OCI-M2 (cell line): ENCODE data around the gene PCMT1.
"Not testable (repeated sequence)": the region's sequence is repeated elsewhere in the genome, so short reads cannot be mapped to it uniquely, and the experiment has no call there.

Experiments
- DNase-seq: peaks from one replicate; lab custom pipeline; 2025; ENCODE audit not compliant: unreplicated experiment; lab: John Stamatoyannopoulos, UW

PCMT1 gene

DNA sequence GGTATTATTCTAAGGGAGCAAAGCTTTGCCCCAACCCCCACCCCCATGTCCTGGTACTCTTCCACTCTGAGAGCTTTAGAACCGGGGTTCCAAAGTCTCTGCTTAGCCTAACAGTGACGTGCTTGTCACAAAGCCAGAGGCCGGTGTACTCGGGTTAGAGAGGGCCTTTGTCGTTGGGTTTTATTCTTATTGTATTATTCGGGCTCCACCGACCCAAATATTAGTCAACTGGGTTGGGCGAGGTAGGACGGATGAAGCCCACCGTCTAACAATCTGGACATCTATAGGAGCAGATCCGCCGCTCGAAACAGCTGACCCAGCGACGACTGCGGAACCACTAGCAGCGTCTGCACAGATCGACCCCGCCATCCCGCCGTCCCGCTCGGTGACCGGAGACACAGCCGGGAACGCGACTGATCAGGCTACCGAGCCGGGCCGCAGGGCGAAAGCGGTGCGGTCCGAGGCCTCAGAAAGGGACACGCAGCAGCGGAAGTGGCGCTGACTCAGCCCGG lies 403 bp upstream of the PCMT1 start:
- DNase-seq = not testable (repeated sequence)

DNA sequence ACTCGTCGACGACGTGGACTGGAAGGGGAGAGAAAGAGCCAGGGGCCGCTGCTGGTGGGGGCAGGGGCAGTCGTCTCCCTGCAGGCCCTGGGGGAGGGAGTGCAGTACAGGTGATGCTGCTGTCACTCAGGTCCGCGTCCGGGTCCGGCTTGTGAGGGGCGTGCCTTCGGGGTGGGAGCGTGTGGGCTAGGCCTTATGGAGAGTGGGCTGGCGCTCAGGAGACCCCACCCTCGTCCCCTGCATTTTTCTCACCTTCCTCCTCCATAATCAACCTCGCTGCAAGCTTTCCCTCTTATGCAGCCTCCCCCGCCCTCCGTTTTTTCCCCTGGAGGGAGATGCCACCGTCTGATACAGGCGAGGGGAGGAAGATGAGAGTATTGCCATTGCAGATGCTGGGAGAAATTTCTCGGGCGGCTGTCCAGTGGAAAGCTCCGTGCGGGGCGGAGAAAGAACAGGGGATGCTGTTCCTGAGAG lies 632 bp downstream of the PCMT1 start:
- no peak for DNase-seq

DNA sequence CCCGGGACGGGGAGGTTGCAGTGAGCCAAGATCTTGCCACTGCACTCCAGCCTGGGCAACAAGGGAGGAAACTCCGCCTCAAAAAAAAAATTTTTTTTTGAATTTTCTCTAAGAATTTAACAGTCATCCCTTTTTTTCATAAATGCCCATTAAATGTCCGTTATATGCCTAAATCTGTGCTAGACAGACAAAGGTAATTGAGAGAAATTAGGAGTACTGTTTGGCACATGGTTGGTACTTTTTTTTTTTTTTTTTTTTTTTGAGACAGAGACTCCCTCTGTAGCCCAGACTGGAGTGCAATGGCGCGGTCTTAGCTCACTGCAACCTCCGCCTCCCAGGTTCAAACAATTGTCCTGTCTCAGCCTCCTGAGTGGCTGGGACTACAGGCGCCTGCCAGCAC lies 1.7 kb downstream of the PCMT1 start:
- DNase-seq = no peak

DNA sequence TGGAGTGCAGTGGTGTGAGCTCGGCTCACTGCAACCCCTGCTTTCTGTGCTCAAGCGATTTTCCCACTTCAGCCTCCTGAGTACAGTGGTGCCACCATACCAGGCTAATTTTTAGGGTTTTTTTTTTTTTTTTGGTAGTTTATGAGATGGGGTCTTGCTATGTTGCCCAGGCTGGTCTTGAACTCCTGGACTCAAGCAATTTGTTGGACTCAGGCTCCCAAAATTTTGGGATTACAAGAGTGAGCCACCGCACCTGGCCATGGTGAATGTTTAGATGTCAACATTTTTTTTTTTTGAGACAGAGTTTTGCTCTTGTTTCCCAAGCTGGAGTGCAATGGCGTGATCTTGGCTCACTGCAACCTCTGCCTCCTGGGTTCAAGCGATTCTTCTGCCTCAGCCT lies 2.4 kb downstream of the PCMT1 start:
- DNase-seq = not testable (repeated sequence)

DNA sequence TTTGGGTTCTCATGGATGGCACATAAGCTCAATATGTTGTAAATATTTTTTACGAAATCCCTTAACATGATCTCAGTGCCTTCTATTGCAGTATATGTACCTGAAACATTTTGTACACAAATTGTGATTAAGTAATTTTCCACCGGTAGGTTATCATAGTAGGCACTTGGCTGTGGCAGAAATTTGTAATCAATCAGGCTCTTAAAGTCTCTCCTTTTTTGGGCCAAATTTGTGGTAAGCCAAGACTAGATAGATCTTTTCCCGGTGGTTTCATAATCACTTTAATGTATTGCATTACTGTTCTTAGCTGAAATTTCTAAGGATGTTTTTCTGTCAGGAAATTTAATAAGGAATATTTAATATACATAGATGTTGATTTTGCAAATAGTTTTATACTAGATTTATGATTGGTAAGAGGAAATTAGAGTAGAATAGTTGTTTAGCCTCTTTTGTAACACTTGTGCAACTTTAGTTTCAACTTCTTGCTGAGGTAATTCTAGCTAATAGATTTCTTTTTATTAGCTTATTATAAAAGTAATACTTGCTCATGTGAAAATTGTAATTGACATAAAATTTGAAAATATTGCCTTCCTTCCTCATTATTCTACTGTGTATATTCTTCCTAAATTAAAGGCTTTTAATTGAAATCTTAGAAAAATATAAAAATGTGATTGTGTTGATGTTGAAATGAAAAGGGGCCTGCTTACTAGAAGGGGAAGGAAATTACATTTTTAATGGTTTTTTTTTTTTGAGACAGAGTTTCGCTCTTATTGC lies 3.2 kb downstream of the PCMT1 start:
- DNase-seq = no peak

DNA sequence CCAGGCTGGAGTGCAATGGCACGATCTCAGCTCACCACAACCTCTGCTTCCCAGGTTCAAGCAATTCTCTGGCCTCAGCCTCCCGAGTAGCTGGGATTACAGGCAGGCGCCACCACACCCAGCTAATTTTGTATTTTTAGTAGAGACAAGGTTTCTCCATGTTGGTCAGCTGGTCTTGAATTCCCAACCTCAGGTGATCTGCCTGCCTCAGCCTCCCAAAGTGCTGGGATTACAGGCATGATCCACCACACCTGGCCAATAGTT lies 3.8 kb downstream of the PCMT1 start:
- DNase-seq = not testable (repeated sequence)

DNA sequence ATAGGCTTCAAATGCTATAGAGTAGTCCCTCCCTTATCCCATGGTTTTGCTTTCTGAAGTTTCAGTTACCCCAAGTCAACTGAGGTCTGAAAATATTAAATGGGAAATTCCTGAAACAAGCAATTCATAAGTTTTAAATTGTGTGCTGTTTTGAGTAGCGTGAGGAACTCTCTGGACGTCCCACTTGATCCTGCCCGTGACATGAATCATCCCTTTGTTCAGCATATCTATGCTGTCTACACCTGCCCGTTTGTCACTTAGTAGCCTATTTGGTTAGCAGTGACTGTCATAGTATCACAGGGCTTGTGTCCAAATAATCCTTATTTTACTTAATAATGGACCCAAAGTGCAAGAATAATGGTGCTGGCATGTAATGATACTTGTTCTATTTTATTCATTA lies 5.0 kb downstream of the PCMT1 start:
- no peak for DNase-seq

DNA sequence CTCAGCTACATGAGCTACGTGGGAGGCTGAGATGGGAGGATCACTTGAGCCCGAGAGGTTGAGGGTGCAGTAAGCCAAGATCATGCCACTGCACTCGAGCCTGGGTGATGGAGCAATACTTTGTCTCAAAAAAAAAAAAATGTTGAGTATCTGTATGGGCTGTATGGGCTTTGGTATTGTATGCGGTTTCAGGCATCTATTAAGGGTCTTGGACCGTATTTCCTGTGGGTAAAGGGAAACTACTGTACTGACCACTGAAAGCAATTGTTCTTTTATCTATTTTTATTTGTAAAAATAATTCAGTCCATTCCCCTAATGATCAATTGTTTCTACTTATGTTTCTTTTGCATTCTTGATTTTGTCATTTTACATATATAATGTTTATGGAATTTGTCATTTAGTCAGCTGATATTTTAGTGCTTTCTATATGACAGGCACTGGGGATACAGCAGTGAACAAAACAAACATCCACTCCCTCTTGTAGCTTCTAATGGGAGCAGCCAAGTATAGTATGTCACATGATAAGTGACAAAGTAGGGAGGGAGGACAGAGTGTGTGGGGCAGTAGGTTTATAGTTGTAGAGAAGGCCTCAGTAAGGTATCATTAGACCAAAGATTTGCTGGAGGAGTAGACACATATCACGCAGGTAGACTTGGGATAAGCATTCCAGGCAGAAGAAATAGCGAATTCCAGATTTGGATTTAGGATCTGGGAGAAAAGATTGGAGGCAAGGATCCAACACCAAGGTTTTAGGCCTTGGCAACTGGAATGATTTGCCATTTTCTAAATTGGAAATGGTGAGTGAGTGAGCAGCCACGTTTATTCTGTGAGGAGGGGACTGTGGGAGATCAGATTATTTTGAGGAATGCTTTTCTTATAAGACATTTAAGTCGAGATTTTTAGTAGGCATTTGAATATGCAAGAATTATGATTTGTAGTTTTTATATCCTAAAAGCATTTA lies 6.0 kb downstream of the PCMT1 start:
- no peak for DNase-seq

DNA sequence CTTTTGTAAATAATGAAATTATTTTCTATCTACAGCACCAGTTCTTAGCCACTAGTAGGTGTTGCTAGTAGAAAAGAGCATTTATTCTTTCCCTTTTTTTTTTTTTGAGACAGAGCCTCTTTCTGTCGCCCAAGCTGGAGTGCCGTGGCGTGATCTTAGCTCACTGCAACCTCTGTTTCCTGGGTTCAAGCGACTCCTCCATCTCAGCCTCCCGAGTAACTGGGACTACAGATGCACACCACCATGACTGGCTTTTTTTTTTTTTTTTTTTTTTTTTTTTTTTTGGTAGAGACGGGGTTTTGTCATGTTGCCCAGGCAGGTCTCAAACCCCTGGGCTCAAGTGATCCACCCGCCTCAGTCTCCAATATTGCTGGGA lies 6.7 kb downstream of the PCMT1 start:
- DNase-seq = no peak

GRCh38 chr6:149761438-149761837 lies 11.9 kb downstream of the PCMT1 start:
- no peak for DNase-seq

DNA sequence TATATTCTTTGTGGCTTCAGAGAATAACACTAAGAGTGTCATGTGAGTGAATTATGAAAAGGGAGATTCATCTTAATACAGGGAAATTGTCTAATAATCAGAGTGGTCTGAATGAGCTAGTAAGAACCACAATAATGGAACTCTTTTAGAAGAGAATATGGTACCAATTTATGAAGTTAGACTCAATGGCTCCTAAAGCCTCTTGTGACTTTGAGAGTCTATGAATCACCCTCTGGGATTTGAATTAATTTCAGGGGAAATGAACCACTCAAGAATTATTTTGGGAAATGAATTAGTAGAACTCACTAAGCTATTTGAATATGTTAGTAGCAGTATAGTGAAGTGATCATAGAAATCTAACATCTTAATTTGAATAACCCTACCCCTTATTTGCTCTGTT lies 14.3 kb downstream of the PCMT1 start:
- DNase-seq = no peak

GRCh38 chr6:149766156-149766769 lies 16.7 kb downstream of the PCMT1 start:
- no peak for DNase-seq

DNA sequence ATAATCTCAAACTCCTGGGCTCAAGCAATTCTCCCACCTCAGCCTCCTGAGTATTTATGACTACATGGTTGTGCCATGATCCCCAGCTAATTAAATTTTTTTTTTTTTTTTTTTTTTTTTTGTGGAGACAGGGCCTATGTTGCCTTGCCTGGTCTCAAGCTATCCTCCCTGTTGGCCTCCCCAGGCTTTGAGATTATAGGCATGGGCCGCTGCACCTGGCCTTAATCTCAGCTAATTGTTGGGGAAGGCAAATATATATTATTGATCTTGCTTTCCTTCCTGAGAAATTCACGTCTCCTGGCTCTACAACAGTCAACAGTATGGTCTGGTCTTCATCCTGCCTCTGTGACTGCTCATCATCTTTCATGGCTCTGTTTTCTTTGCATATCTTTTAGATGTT lies 20.1 kb downstream of the PCMT1 start:
- DNase-seq = no peak

DNA sequence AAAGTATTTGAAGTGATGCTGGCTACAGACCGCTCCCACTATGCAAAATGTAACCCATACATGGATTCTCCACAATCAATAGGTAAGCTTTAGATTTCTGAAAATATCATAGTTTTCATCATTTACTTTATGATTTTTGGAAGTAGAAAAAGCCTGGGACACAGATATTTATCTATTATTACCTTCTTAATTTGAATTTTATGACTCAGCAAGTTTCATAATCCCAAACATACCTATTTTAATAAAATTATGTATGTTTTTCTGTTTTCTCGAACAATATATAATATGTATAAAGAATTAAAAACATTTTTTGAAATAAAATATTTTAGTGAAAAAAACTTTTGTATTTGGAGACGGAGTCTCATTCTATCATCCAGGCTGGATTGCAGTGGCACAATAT lies 21.6 kb downstream of the PCMT1 start:
- DNase-seq = no peak

- no peak for DNase-seq
Measured at GRCh38 chr6:149771925-149772324, 22.4 kb downstream of the PCMT1 start.

- no peak for DNase-seq
Measured at GRCh38 chr6:149777624-149778023, 28.1 kb downstream of the PCMT1 start.

- no peak for DNase-seq
Measured at GRCh38 chr6:149779644-149779963, 30.1 kb downstream of the PCMT1 start.

DNA sequence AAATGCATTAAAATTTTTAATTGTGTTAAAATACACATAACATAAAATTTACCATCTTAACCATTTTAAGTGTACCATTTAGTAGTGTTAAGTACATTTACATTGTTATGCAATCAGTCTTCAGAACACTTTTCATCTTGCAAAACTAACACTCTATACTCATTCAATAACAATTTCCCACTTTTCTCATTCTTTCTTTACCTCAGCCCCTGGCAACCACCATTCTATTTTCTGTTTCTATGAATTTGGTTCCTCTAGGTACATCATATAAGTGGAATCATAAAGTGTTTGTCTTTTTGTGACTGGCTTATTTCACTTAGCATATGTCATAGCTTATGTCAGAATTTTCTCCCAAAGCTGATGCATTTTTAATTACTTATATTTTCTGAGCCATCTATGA lies 32.2 kb downstream of the PCMT1 start:
- DNase-seq = no peak

GRCh38 chr6:149782337-149782736 lies 32.8 kb downstream of the PCMT1 start:
- DNase-seq = no peak

DNA sequence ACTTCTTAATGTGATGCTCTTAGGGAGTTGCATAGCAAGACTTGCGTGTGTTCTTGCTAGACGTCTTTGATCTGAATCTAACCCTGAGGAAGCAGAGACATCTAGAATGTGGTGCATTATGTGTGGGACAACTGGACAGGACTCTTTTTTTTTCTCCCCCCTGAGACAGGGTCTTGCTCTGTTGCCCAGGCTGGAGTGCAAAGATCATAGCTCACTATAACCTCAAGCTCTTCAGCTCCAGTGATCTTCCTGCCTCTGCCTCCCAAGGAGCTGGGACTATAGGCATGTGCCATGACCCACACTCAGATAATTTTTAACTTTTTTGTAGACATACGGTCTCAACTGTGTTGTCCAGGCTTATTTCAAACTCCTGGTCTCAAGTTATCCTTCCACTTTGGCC lies 34.0 kb downstream of the PCMT1 start:
- DNase-seq = no peak

DNA sequence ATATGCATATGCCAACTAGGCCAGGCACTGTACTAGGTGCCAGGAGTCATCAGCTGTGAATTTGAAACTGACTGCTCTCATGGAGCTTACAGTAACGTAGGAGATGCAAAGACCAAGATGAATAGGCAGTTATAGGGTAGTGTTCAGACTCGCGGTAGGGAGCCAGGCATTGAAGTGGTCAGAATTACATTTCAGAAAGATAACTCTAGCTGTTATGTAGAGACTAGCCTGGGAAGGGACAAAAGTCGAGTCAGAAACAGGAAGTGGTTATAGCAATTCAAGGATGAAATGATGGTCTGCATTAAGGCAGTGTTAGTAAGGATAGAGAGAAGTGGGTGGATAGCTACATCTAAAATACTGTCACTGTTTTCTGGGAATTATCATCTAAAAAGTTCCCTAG lies 56.6 kb downstream of the PCMT1 start:
- DNase-seq = peak; percentile 28

DNA sequence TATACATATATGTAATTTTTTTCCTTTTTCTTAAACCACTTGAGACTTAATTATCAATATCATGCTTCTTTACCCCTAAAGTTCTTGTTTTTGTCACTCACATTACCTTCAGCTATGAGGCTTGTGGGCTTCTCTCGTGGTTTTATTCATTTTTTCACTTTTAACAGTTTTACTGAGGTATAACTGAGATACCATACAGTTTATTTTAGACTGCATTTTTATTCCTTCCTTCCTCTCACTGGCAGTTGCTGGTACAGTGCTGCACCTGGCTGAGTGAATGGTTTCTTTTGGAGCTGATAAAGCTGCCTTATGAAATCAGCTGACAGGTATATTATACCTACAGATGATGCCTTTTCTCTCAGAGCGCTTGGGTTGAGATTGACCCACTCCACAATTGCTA lies 60.3 kb downstream of the PCMT1 start:
- no peak for DNase-seq
